ENCODE measurements around the gene TPH2.

Gene TPH2

GRCh38 chr12:72037006-72037795 lies 98.6 kb downstream of the TPH2 start:
- peak; percentile 27 for DNase-seq

- no peak for DNase-seq
Measured at GRCh38 chr12:72041811-72042210, 103.2 kb downstream of the TPH2 start.

GRCh38 chr12:72053604-72054003 lies 115.0 kb downstream of the TPH2 start:
- DNase-seq, result no peak

- no peak for DNase-seq
Measured at GRCh38 chr12:72054511-72054910, 115.9 kb downstream of the TPH2 start.

GRCh38 chr12:72057330-72057914 lies 118.8 kb downstream of the TPH2 start:
- DNase-seq, result peak; percentile 97

- no peak for DNase-seq
Measured at GRCh38 chr12:72063073-72063472, 124.4 kb downstream of the TPH2 start.

GRCh38 chr12:72071030-72071429 lies 132.4 kb downstream of the TPH2 start:
- DNase-seq, result no peak

- peak; percentile 56 for DNase-seq
Measured at GRCh38 chr12:72072592-72073212, 134.1 kb downstream of the TPH2 start.

- DNase-seq, result no peak
Measured at GRCh38 chr12:72074065-72074464, 135.4 kb downstream of the TPH2 start.

- no peak for DNase-seq
Measured at GRCh38 chr12:72074956-72075355, 136.3 kb downstream of the TPH2 start.

- DNase-seq, result no peak
Measured at GRCh38 chr12:72075401-72075800, 136.8 kb downstream of the TPH2 start.

GRCh38 chr12:72075891-72076557 lies 137.4 kb downstream of the TPH2 start:
- no peak for DNase-seq

GRCh38 chr12:72076558-72076915 lies 137.9 kb downstream of the TPH2 start:
- no peak for DNase-seq

- DNase-seq, result peak; percentile 78
Measured at GRCh38 chr12:72077111-72077820, 138.6 kb downstream of the TPH2 start.

GRCh38 chr12:72081777-72082176 lies 143.1 kb downstream of the TPH2 start:
- DNase-seq, result peak; percentile 39
